Measurements from ENCODE around the gene GLO1.

Gene GLO1

DNA sequence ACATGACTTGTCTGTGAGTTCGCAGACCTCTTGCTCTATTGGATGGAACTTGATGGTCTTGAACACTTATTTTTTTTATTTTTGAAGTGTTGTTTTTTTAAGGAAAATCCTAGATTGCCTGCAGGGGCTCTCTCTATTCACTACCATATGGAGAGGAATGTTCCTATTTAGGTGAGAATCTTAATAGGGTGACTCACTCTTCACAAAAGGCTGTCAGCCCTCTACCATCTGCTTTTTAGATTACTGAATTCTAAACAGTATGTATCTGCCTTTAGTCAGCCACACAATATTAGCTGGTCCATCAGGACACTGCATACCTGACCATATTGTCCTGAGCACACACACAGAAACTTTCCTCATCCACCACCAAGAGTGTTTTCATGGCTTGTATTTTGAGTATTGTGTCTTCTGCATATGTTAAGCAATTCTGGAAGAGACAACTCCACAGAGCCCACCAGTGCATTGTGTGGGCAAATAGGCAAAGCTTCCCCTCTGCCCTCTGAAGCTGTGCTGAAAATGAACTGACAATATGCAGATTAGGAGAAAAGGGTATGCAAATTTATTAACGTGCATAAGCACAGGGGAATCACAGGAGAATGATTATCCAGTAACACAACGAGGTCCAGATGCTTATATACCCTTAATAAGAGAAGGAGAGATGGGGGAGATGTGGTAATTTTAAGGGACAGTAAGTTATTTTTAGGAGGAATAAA lies 56.6 kb downstream of the GLO1 start:
- Histone ChIP-seq H2AK5ac (ENCODE audit: low read depth, low read length) (no peak overlapping the region), H4K8ac (ENCODE audit: low read depth, low read length) (no peak overlapping the region), H3K9ac (ENCODE audit: low read depth, low read length, poor library complexity) (no peak overlapping the region), H3K18ac (ENCODE audit: low read length) (no peak overlapping the region), H3K27me3 (ENCODE audit: control insufficient read depth in 3 of 3, insufficient read depth in 3 of 3, low read depth in 1 of 3, low read length in 3 of 3) (no peaks in the 10 kb centered on the region), H3K4me3 (ENCODE audit: low read length in 2 of 2) (no peak overlapping the region), H2BK12ac (ENCODE audit: low read length) (no peak overlapping the region), H3K27ac (replicated peaks; ENCODE audit: low read length) (no peak overlapping the region), H2BK120ac (ENCODE audit: low read depth, low read length) (no peak overlapping the region), H3K9me3 (replicated peaks in 1 of 2; ENCODE audit: control insufficient read depth in 2 of 2, insufficient read depth in 1 of 2, low read depth in 1 of 2, low read length in 2 of 2) (no peaks in the 10 kb centered on the region), H3K4me1 (ENCODE audit: control insufficient read depth in 2 of 2, insufficient read depth in 1 of 2, low read depth in 1 of 2, low read length in 2 of 2) (peaks cover 3 to 10% of the 10 kb centered on the region in 2 donors), H2BK15ac (ENCODE audit: low read length) (no peak overlapping the region), H2AFZ (ENCODE audit: low read length) (no peak overlapping the region), H4K91ac (ENCODE audit: low read depth, low read length, poor library complexity) (no peak overlapping the region), H3K79me1 (ENCODE audit: low read depth, low read length) (no peaks in the 10 kb centered on the region), H3K23ac (ENCODE audit: low read depth, low read length, poor library complexity) (no peak overlapping the region), H3K4ac (ENCODE audit: low read length) (no peak overlapping the region), H3K4me2 (ENCODE audit: insufficient read depth, low read length, poor library complexity, severe bottlenecking) (no peak overlapping the region), H3K14ac (ENCODE audit: low read length) (no peak overlapping the region), H3K36me3 (replicated peaks in 1 of 2; ENCODE audit: control insufficient read depth in 2 of 2, insufficient read depth in 2 of 2, low read length in 2 of 2) (no peaks in the 10 kb centered on the region), H2BK5ac (ENCODE audit: low read length) (no peak overlapping the region)
- no peak for DNase-seq (ENCODE audit: low spot score)
- no CpG with 5 or more reads among the region's 3 CpGs for WGBS, 2 donors (ENCODE audit: extremely low coverage in 2 of 2, insufficient read length in 2 of 2, insufficient replicate concordance in 1 of 2)

DNA sequence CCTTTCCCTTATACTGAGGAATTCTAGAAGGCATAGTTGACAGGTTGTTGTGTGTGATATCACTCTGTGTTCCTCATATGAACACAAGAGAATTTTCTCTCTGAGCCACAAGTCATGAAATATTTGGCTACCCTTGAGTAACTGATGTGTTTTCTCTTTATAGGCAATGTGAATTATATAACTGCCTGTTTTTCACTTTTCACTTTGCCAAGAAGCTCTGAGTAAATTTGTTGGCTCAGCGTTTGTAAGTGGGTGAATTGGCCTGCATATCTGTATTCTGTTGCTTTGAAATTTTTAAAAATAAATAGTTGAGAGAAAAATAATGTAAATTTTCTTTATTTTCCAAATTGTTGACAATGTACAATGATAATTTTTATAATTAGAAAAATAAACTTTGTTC lies 58.0 kb downstream of the GLO1 start:
- Histone ChIP-seq H2BK15ac (ENCODE audit: low read length) (no peak overlapping the region), H2BK5ac (ENCODE audit: low read length) (no peak overlapping the region), H3K18ac (ENCODE audit: low read length) (no peak overlapping the region), H2BK12ac (ENCODE audit: low read length) (no peak overlapping the region), H3K79me1 (ENCODE audit: low read depth, low read length) (no peaks in the 10 kb centered on the region), H2BK120ac (ENCODE audit: low read depth, low read length) (no peak overlapping the region), H2AK5ac (ENCODE audit: low read depth, low read length) (no peak overlapping the region), H4K8ac (ENCODE audit: low read depth, low read length) (no peak overlapping the region), H3K27me3 (ENCODE audit: control insufficient read depth in 3 of 3, insufficient read depth in 3 of 3, low read depth in 1 of 3, low read length in 3 of 3) (no peaks in the 10 kb centered on the region), H3K4me3 (ENCODE audit: low read length in 2 of 2) (no peak overlapping the region), H3K14ac (ENCODE audit: low read length) (no peak overlapping the region), H3K9me3 (replicated peaks in 1 of 2; ENCODE audit: control insufficient read depth in 2 of 2, insufficient read depth in 1 of 2, low read depth in 1 of 2, low read length in 2 of 2) (no peaks in the 10 kb centered on the region), H3K36me3 (replicated peaks in 1 of 2; ENCODE audit: control insufficient read depth in 2 of 2, insufficient read depth in 2 of 2, low read length in 2 of 2) (no peaks in the 10 kb centered on the region), H3K4me1 (ENCODE audit: control insufficient read depth in 2 of 2, insufficient read depth in 1 of 2, low read depth in 1 of 2, low read length in 2 of 2) (peaks cover 3 to 10% of the 10 kb centered on the region in 2 donors), H3K4ac (ENCODE audit: low read length) (no peak overlapping the region), H4K91ac (ENCODE audit: low read depth, low read length, poor library complexity) (no peak overlapping the region), H3K23ac (ENCODE audit: low read depth, low read length, poor library complexity) (no peak overlapping the region), H3K4me2 (ENCODE audit: insufficient read depth, low read length, poor library complexity, severe bottlenecking) (no peak overlapping the region), H3K9ac (ENCODE audit: low read depth, low read length, poor library complexity) (no peak overlapping the region), H3K27ac (replicated peaks; ENCODE audit: low read length) (no peak overlapping the region), H2AFZ (ENCODE audit: low read length) (no peak overlapping the region)
- no peak for DNase-seq (ENCODE audit: low spot score)
- WGBS, 2 donors (ENCODE audit: extremely low coverage in 2 of 2, insufficient read length in 2 of 2, insufficient replicate concordance in 1 of 2): no CpG with 5 or more reads among the region's 1 CpG

DNA sequence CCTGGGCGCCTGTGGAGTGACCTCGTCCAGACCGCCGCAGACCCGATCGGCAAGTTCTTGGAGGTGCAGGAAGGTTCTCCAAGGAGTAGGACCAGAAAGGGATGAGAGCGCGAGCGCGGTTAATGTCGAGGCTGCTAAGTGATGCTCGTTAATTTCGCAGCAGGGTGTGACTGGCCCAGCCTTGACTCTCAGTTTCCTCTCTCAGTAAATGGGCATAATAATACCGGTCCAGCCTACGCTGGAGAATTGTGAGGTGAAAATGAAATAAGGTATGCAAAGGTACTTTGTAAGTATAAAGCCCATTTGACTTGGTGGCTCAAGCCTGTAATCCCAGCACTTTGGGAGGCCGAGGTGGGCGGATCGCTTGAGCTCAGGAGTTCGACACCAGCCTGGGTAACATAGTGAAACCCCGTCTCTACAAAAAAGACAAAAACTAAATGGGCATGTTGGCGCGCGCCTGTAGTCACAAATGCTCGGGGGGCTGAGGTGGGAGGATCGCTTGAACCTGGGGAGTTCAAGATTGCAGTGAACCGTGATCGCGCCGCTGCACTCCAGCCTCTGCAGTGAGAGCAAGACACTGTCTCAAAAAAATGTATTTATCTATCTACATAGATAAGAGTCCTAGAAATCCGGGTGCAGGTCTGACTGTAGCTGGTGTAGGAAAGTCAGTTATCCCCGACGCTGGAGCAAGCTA lies 62.6 kb downstream of the GLO1 start:
- H3K36me3 ChIP-seq (replicated peaks in 1 of 2; ENCODE audit: control insufficient read depth in 2 of 2, insufficient read depth in 2 of 2, low read length in 2 of 2): no peaks in the 10 kb centered on the region
- H3K9me3 ChIP-seq (replicated peaks in 1 of 2; ENCODE audit: control insufficient read depth in 2 of 2, insufficient read depth in 1 of 2, low read depth in 1 of 2, low read length in 2 of 2): no peaks in the 10 kb centered on the region
- peak overlapping the region; percentile 68 for H4K8ac ChIP-seq (ENCODE audit: low read depth, low read length)
- no peak for DNase-seq (ENCODE audit: low spot score)
- no peaks in the 10 kb centered on the region for H3K79me1 ChIP-seq (ENCODE audit: low read depth, low read length)
- no peak overlapping the region for H2BK12ac ChIP-seq (ENCODE audit: low read length)
- H3K4me3 ChIP-seq (ENCODE audit: low read length in 2 of 2): peak overlapping the region; percentile 61 to 97
- H2AK5ac ChIP-seq (ENCODE audit: low read depth, low read length): no peak overlapping the region
- H2AFZ ChIP-seq (ENCODE audit: low read length): peak overlapping the region; percentile 99
- peak overlapping the region; percentile 22 for H3K23ac ChIP-seq (ENCODE audit: low read depth, low read length, poor library complexity)
- H3K9ac ChIP-seq (ENCODE audit: low read depth, low read length, poor library complexity): peak overlapping the region; percentile 85
- H3K4me2 ChIP-seq (ENCODE audit: insufficient read depth, low read length, poor library complexity, severe bottlenecking): peak overlapping the region; percentile 89
- no CpG with 5 or more reads among the region's 32 CpGs for WGBS, 2 donors (ENCODE audit: extremely low coverage in 2 of 2, insufficient read length in 2 of 2, insufficient replicate concordance in 1 of 2)
- no peak overlapping the region for H4K91ac ChIP-seq (ENCODE audit: low read depth, low read length, poor library complexity)
- H3K27ac ChIP-seq (replicated peaks; ENCODE audit: low read length): peak overlapping the region; percentile 95
- peak overlapping the region; percentile 65 for H2BK15ac ChIP-seq (ENCODE audit: low read length)
- H2BK5ac ChIP-seq (ENCODE audit: low read length): peak overlapping the region; percentile 91
- peak overlapping the region; percentile 100 for H3K18ac ChIP-seq (ENCODE audit: low read length)
- H3K27me3 ChIP-seq (ENCODE audit: control insufficient read depth in 3 of 3, insufficient read depth in 3 of 3, low read depth in 1 of 3, low read length in 3 of 3): no peaks in the 10 kb centered on the region
- H3K14ac ChIP-seq (ENCODE audit: low read length): no peak overlapping the region
- H3K4me1 ChIP-seq (ENCODE audit: control insufficient read depth in 2 of 2, insufficient read depth in 1 of 2, low read depth in 1 of 2, low read length in 2 of 2): peaks cover 2 to 3% of the 10 kb centered on the region in 2 donors
- H3K4ac ChIP-seq (ENCODE audit: low read length): no peak overlapping the region
- H2BK120ac ChIP-seq (ENCODE audit: low read depth, low read length): no peak overlapping the region

- Histone ChIP-seq H3K36me3 (replicated peaks in 1 of 2; ENCODE audit: control insufficient read depth in 2 of 2, insufficient read depth in 2 of 2, low read length in 2 of 2) (no peaks in the 10 kb centered on the region), H3K4me2 (ENCODE audit: insufficient read depth, low read length, poor library complexity, severe bottlenecking) (peak within 1 kb of the TSS; percentile 89), H3K18ac (ENCODE audit: low read length) (peak within 1 kb of the TSS; percentile 100), H3K9ac (ENCODE audit: low read depth, low read length, poor library complexity) (peak within 1 kb of the TSS; percentile 85), H2BK5ac (ENCODE audit: low read length) (peak within 1 kb of the TSS; percentile 91), H3K79me1 (ENCODE audit: low read depth, low read length) (no peaks in the 10 kb centered on the region), H4K91ac (ENCODE audit: low read depth, low read length, poor library complexity) (peak within 1 kb of the TSS; percentile 65), H2AFZ (ENCODE audit: low read length) (peak within 1 kb of the TSS; percentile 99), H2BK15ac (ENCODE audit: low read length) (peak within 1 kb of the TSS; percentile 65), H3K4me3 (ENCODE audit: low read length in 2 of 2) (peak within 1 kb of the TSS; percentile 61 to 97), H2BK120ac (ENCODE audit: low read depth, low read length) (no peak within 1 kb of the TSS), H4K8ac (ENCODE audit: low read depth, low read length) (peak within 1 kb of the TSS; percentile 68), H3K4me1 (ENCODE audit: control insufficient read depth in 2 of 2, insufficient read depth in 1 of 2, low read depth in 1 of 2, low read length in 2 of 2) (peaks cover 2 to 3% of the 10 kb centered on the region in 2 donors), H3K23ac (ENCODE audit: low read depth, low read length, poor library complexity) (peak within 1 kb of the TSS; percentile 22), H3K14ac (ENCODE audit: low read length) (no peak within 1 kb of the TSS), H3K27me3 (ENCODE audit: control insufficient read depth in 3 of 3, insufficient read depth in 3 of 3, low read depth in 1 of 3, low read length in 3 of 3) (no peaks in the 10 kb centered on the region), H3K9me3 (replicated peaks in 1 of 2; ENCODE audit: control insufficient read depth in 2 of 2, insufficient read depth in 1 of 2, low read depth in 1 of 2, low read length in 2 of 2) (no peaks in the 10 kb centered on the region), H3K27ac (replicated peaks; ENCODE audit: low read length) (peak within 1 kb of the TSS; percentile 95), H3K4ac (ENCODE audit: low read length) (no peak within 1 kb of the TSS), H2AK5ac (ENCODE audit: low read depth, low read length) (no peak within 1 kb of the TSS), H2BK12ac (ENCODE audit: low read length) (peak within 1 kb of the TSS; percentile 26)
- peak; percentile 80 for DNase-seq (ENCODE audit: low spot score)
- no CpG with 5 or more reads among the region's 82 CpGs for WGBS, 2 donors (ENCODE audit: extremely low coverage in 2 of 2, insufficient read length in 2 of 2, insufficient replicate concordance in 1 of 2)
Observed at GRCh38 chr6:38639498-38640215, 63.3 kb downstream of the GLO1 start, which contains the start of gene BTBD9. Gene BTBD9 (minus strand): TSS chr6:38639929.

All from neuronal stem cell (in vitro differentiated cells).